RWPE2 (cell line): ENCODE results near the gene PLXDC1.

Experiments used
- ATAC-seq: fragments of 200-7000 bp; cut with Tn5 transposase; 3 replicates; pipeline ENCODE4 v1.9.1; 2021; ENCODE audit warnings: low read depth
- DNase-seq: peaks from one replicate; pipeline ENCODE4 v3.0.0-alpha.2; 2020; ENCODE audit warnings: low spot score
- H3K27ac ChIP-seq: fragments of 450-650 bp; 2 replicates; pipeline ENCODE4 v1.5.1; 2017; ENCODE audit warnings: mild to moderate bottlenecking; ENCODE audit not compliant: poor library complexity, severe bottlenecking
- H3K27me3 ChIP-seq: fragments of 250-450 bp; sonication (Bioruptor Pico); 2 replicates; pipeline ENCODE4 v1.5.1; 2021; ENCODE audit warnings: mild to moderate bottlenecking, moderate library complexity; ENCODE audit not compliant: insufficient read depth, poor library complexity, severe bottlenecking
- H3K36me3 ChIP-seq: fragments of 250-450 bp; sonication (Bioruptor Pico); 2 replicates; pipeline ENCODE4 v1.5.1; 2020; ENCODE audit warnings: low read depth, mild to moderate bottlenecking, moderate library complexity
- H3K4me1 ChIP-seq: fragments of 250-450 bp; sonication (Bioruptor Pico); 2 replicates; pipeline ENCODE4 v1.5.1; 2021; ENCODE audit warnings: mild to moderate bottlenecking, moderate library complexity; ENCODE audit not compliant: insufficient read depth, poor library complexity, severe bottlenecking
- H3K4me3 ChIP-seq: fragments of 250-450 bp; sonication (Bioruptor Pico); 2 replicates; pipeline ENCODE4 v1.5.1; 2021; ENCODE audit warnings: mild to moderate bottlenecking, moderate library complexity; ENCODE audit not compliant: severe bottlenecking
- H3K9me3 ChIP-seq: fragments of 250-450 bp; sonication (Bioruptor Pico); 2 replicates; pipeline ENCODE4 v1.5.1; 2021; ENCODE audit warnings: mild to moderate bottlenecking, moderate library complexity; ENCODE audit not compliant: severe bottlenecking
- TF ChIP-seq, protein P1 (sequence below): fragments of 450-650 bp; IDR thresholded peaks from one replicate; pipeline ENCODE4 v1.5.1; 2017; ENCODE audit warnings: mild to moderate bottlenecking, moderate library complexity; ENCODE audit not compliant: poor library complexity, severe bottlenecking

PLXDC1 gene

DNA sequence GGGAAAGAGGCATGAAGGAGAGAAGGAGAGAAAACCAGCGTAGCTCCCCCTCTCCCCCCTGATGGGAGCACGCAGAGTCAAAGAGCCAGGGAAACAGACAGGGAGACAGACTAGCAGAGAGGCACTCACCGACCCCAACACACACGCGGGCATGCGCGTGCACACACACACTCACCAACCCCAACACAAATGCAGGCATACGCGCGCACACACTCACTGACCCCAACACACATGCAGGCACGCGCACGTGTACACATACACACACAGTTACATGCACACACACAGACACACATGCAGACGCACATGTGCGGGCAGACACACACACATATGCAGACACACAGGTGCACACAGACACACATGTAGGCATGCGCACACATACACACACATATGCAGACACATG lies 41.5 kb upstream of the PLXDC1 start:
- no peak for ATAC-seq

DNA sequence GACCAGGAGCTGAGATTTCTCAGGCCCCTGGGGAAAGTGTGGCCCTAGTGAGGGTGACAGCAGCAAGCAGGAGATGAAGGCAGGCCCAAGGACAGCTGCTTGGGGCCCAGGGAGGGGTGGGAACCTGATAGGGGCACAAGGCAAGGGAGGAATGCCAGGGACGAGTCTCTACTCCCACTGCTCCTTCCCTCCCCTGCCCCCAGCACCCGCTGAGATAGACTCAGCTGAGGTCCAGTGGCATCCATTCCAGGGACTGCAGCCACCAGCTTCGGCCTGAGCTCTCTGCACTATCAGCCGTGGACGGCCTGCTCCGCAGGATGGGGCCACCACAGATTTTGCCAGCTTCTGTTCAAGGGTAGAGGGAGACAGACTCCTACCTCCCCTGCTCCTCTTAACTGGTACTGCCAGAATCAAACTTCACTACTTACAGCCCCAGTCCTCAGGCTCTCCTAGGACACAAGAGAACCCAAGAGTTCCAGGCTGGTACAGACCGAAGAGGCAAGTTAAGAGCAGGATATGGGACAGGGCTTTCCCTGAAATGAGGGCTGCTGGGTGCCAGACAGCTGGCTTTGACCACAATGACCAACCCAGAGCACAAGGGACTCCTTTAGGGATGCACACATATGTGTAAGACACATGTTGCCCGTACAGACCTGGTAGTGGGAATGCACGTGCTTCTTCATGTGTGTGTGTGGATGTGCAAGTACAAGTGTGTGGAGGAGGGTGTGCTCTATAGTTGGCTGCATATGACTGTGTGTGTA lies 40.5 kb upstream of the PLXDC1 start:
- no peak overlapping the region for H3K27ac ChIP-seq
- no peak for DNase-seq
- no peaks in the 10 kb centered on the region for H3K9me3 ChIP-seq
- peaks cover 66% of the 10 kb centered on the region for H3K36me3 ChIP-seq
- TF ChIP-seq, protein P1, sequence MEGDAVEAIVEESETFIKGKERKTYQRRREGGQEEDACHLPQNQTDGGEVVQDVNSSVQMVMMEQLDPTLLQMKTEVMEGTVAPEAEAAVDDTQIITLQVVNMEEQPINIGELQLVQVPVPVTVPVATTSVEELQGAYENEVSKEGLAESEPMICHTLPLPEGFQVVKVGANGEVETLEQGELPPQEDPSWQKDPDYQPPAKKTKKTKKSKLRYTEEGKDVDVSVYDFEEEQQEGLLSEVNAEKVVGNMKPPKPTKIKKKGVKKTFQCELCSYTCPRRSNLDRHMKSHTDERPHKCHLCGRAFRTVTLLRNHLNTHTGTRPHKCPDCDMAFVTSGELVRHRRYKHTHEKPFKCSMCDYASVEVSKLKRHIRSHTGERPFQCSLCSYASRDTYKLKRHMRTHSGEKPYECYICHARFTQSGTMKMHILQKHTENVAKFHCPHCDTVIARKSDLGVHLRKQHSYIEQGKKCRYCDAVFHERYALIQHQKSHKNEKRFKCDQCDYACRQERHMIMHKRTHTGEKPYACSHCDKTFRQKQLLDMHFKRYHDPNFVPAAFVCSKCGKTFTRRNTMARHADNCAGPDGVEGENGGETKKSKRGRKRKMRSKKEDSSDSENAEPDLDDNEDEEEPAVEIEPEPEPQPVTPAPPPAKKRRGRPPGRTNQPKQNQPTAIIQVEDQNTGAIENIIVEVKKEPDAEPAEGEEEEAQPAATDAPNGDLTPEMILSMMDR: no peak
- no peaks in the 10 kb centered on the region for H3K4me1 ChIP-seq
- no peak overlapping the region for H3K4me3 ChIP-seq
- no peak for ATAC-seq
- H3K27me3 ChIP-seq: no peaks in the 10 kb centered on the region

More for the DNA sequence above, 41.5 kb upstream of the PLXDC1 start:
- DNase-seq: no peak
- no peaks in the 10 kb centered on the region for H3K27me3 ChIP-seq
- no peak overlapping the region for H3K27ac ChIP-seq
- TF ChIP-seq, protein P1: no peak
- H3K9me3 ChIP-seq: no peaks in the 10 kb centered on the region
- no peaks in the 10 kb centered on the region for H3K4me1 ChIP-seq
- H3K4me3 ChIP-seq: no peak overlapping the region
- peaks cover 56% of the 10 kb centered on the region for H3K36me3 ChIP-seq

DNA sequence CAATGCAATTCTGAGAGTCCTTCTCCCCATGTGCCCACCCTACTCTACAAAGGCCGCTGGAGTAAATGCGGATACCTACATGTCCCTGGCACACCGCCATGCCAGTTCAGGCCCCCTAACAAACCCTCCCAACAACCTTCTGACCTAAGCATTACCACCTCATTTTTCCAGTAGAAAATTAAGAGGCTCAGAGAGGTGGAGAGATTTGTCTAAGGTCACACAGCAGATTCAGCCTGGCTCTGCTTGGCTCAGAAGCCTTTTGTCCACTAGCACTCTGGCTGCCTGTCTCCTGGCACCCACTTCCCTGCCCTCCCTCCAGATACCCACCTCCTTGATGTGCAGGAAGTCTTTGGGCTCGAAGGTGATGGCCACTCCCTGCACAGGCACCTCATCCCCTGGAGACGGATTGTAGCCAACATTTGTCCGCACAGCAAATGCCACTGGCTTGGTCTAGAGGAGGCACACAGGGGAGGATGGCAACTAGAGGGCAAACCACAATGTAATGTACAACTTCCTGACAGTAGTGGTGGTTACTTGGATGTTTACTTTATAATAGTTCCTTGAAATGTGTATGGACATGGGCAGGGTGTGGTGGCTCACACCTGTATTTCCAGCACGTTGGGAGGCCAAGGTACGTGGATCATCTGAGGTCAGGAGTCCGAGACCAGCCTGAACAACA lies 35.9 kb upstream of the PLXDC1 start:
- Histone ChIP-seq H3K4me1 (no peaks in the 10 kb centered on the region), H3K4me3 (no peak overlapping the region), H3K27ac (no peak overlapping the region), H3K27me3 (no peaks in the 10 kb centered on the region), H3K9me3 (no peaks in the 10 kb centered on the region), H3K36me3 (peaks cover 71% of the 10 kb centered on the region)
- DNase-seq: no peak
- TF ChIP-seq, protein P1: no peak
- ATAC-seq: no peak

DNA sequence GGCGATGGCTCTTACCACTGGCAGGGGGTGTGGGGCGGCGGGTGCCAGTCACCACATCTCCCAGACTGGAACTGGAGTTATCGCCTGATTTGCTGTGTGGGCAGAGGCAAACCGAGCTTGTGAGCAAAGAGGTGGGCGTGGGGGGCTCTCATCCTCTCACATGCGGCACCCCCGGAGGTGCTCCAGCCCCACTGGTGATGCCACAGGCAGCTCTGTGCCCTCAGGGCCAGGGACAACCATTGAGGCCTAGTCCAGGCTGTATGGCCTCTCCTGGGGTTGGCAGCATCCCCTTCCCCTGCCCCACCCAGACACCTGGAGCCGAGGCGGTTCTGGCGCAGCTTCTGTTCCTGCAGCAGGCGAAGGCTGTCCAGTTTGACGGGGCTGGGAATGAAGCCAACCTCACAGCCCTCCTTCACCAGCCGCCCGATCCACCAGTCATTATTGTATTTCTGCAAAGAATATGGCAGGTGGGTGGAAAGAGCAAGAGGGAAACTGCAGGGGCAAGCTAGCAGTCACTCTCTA lies 35.1 kb upstream of the PLXDC1 start:
- H3K36me3 ChIP-seq: peaks cover 73% of the 10 kb centered on the region
- ATAC-seq (no peak), DNase-seq (no peak)
- H3K4me3 ChIP-seq: no peak overlapping the region
- no peaks in the 10 kb centered on the region for H3K9me3 ChIP-seq
- H3K27me3 ChIP-seq: no peaks in the 10 kb centered on the region
- no peak overlapping the region for H3K27ac ChIP-seq
- TF ChIP-seq, protein P1: no peak
- H3K4me1 ChIP-seq: no peaks in the 10 kb centered on the region
